ENCODE data around the gene RABL6.
"Not testable (repeated sequence)": the region's sequence is repeated elsewhere in the genome, so short reads cannot be mapped to it uniquely, and the experiment has no call there.

RABL6 gene

DNA sequence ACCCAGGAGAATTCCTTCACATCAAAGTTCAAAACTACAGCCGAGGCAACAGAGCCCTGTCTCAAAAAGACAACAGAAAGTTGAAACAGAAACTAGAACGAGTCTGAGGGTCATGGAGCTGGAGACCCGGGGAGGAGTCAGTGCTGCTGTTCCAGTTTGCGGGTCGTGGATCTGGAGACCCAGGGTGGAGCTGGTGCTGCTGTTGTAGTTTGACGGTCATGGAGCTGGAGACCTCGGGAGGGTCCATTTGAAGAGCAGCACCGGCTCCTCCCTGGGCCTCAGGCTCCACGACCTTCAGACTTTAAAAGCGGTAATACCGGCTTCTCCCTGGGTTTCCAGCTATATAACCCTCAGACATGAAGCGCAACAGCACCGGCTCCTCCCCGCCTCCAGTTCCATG lies 30.4 kb upstream of the RABL6 start:
- DNase-seq = no peak

DNA sequence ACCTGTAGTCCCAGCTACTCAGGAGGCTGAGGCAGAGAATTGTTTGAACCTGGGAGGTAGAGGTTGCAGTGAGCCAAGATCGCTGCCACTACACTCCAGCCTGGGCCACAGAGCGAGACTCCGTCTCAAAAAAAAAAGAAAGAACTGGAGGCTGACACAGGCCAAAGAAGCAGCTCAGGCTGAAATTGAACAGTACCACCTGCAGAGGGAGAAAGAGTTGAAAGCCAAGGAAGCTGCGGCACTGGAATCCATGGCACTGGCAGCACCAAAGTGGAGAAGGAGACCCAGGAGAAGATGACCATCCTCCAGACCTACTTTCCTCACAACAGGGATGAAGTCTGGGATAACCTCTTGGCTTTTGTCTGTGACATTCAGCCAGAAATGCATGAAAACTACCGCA lies 27.9 kb upstream of the RABL6 start:
- no peak for DNase-seq

DNA sequence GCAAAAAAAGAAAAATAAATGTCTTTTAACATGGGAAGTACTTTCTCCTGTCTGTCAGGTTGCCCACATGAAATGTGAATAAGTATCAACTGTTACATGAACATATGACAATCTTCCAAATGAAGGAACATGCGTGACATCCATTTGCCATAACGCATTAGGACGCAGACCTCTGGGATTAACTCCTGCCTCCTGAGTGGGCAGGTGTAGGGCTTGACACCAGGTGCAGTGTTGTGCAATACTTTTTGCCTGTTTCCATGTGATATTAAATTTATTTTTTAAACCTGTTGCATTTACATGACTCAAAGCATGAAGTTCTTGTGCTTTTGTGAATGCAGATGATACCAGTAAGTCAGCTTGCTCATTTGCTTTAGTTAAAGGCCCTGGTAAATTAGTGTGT lies 25.3 kb upstream of the RABL6 start:
- DNase-seq = no peak

DNA sequence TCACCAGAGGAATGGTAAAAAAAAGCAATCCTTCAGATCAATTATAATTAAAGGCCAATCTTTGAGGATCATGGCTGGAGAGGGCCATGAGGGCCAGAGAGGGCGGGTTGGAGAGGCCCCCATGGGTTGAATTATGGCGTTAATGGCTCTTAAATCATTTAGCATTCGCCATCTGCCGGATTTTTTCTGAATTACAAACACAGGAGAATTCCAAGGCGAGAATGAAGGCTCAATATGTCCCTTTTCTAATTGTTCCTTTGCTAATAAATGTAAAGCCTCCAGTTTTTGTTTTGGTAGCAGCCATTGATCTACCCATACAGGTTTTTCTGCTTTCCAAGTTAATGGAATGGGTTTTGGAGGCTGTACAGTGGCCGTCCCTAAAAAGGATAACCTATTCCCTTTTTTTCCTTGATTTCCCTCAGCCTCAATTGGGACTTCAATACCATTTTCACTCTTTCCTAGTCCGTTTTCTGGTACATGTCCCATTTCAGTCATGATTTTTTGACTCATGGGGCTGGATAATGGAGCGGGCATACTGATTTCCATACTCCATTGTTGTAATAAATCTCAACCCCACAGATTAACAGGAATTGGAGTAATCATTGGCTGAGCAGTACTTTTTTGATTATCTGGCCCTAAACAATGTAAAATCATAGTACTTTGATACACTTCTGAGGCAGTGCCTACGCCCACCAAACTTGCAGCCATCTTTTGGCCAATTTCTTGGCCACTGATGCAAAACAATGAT lies 23.3 kb upstream of the RABL6 start:
- no peak for DNase-seq

DNA sequence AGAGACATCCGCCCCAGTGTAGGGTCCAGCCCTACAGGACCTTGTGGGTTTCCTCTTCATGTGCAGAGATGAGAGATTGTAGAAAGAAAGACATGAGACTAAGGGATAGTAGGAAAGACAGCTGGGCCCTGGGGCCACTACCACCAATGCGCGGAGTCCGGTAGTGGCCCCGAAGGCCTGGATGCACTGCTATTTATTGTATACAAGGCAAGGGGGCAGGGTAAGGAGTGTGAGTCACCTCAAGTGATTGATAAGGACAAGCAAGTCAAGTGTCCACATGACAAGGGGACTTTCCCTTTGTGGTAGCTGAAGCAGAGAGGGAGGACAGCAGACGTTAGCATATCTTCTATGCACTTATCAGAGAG lies 22.8 kb upstream of the RABL6 start:
- no peak for DNase-seq

DNA sequence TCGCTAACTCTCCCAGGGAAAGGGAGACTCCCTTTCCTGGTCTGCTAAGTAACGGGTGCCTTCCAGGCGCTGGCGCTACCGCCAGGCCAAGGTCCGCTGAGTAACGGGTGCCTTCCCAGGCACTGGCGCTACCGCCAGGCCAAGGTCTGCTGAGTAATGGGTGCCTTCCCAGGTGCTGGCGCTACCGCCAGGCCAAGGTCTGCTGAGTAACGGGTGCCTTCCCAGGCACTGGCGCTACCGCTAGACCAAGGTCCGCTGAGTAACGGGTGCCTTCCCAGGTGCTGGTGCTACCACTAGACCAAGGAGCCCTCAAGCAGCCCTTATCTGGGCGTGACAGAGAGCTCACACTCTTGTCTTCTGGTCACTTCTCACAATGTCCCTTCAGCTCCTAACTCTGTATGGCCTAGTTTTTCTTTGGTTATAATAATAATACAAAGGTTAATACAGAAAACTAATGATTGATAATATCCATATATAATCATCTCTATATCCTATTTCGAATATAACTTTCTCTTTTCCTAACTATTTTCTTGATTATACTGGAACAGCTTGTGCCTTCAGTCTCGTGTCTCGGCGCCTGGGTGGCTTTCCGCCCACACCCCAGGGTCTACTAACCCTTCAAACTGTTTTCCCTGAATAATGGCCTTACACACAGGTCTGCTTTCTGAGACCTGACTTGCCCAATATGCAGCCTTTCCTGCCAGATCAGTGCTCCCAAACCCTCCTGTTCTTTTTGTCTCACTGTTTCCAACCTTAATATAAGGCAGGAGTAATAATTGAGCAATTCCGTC lies 22.0 kb upstream of the RABL6 start:
- not testable (repeated sequence) for DNase-seq

DNA sequence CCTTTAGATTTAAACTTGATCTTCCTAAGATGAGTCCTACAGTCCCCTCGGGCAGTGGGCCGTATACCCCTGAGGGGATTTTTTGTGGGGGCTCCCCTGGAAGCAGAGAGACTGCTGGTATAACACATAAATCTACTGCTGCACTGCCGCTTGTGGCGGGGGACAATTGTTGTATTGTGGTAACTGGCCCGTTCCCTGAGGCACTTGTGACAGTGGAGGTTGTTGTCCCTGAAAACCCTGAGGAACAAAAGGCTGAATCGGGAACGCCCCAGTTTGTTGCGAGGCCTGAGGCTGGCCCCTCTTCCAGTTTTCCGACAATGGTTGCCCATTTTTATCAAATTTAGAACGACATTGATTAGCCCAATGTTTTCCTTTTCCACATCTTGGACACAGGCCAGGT lies 21.3 kb upstream of the RABL6 start:
- no peak for DNase-seq

DNA sequence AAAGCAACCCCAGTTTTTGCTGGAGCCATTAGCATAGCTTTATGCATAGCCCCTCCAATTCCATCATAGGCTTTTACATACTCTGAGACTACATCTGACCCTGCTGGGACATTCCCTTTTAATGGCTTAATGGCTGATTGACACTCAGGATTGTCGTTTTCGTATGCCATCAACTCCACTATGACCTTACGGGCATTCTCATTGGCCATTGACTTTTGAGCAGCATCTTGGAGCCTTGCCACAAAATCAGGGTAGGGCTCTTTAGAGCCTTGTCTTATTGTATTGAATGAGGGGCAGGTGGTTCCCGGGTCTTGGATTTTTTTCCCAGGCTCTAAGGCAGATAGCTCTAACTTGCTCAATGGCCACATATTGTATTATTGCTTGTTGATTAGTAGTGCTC lies 20.8 kb upstream of the RABL6 start:
- DNase-seq = not testable (repeated sequence)

DNA sequence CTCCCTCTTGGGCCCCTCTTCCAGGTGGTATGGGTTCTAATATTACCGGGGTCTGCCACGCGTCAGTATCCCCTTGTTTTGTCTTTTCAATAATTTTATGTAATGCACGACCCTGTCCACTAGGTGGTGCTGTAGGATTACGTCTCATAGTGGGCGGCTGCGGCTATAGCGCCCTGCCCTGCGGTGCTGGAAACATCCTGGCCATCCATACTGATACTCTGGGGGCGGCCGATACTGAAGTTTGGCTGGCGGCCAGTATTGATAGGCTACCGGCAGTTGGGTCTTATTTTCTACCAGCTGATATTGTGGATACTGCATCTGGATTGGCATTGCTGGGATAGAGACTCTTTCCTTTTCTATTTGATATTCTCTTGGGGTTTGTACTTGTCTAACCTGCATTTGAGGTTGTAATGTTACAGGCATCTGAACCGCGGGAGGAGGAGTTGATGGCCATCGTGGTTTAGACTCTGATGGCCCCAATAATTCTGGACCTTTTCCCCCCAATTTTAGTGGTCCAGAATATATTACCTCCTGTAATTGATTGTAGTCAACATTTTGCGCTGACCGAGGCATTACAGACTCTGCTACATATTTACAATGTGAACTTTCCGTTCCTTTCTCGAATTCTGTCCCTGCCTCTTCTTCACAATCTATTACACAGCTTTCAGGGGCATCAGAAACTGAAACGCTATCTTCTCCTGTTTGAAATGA lies 19.9 kb upstream of the RABL6 start:
- peak; percentile 70 for DNase-seq

DNA sequence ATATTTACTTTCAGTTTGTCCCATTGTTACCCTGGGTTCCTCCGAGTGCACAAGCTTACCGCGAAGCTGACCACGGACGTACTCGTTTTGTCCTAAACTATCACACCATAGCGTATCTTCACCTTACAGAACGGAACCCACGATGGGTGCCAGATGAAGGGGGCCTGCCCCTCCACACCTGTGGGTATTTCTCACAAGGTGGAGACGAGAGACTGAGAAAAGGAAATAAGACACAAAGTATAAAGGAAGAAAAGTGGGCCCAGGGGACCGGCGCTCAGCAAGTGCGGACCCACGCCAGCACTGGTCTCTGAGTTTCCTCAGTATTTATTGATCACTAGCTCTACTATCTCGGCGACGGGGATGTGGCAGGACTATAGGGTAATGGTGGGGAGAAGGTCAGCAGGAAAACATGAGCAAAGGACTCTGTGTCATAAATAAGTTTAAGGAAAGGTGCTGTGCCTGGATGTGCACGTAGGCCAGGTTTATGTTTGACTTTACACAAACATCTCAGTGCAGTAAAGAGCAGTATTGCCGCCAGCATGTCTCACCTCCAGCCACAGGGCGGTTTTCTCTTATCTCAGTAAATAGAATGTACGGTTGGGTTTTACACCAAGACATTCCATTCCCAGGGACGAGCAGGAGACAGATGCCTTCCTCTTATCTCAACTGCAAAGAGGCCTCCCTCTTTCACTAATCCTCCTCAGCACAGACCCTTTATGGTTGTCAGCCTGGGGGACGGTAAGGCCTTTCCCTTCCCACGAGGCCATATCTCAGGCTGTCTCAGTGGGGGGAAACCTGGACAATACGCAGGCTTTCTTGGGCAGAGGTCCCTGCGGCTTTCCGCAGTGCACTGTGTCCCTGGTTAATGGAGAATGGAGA lies 18.9 kb upstream of the RABL6 start:
- not testable (repeated sequence) for DNase-seq

DNA sequence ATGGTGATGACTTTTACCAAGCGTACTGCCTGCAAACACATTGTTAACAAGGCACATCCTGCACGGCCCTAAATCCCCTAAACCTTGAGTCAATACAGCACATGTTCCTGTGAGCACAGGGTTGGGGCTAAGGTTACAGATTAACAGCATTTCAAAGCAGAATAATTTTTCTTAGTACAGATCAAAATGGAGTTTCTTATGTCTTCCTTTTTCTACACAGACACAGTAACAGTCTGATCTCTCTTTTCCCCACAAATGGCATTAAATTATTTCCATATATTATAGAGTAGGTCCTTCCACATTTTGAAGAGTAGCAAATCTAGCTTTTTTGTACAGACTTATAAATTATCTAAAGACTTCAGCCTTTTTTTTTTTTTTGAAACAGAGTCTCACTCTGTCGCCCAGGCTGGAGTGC lies 18.2 kb upstream of the RABL6 start:
- no peak for DNase-seq

DNA sequence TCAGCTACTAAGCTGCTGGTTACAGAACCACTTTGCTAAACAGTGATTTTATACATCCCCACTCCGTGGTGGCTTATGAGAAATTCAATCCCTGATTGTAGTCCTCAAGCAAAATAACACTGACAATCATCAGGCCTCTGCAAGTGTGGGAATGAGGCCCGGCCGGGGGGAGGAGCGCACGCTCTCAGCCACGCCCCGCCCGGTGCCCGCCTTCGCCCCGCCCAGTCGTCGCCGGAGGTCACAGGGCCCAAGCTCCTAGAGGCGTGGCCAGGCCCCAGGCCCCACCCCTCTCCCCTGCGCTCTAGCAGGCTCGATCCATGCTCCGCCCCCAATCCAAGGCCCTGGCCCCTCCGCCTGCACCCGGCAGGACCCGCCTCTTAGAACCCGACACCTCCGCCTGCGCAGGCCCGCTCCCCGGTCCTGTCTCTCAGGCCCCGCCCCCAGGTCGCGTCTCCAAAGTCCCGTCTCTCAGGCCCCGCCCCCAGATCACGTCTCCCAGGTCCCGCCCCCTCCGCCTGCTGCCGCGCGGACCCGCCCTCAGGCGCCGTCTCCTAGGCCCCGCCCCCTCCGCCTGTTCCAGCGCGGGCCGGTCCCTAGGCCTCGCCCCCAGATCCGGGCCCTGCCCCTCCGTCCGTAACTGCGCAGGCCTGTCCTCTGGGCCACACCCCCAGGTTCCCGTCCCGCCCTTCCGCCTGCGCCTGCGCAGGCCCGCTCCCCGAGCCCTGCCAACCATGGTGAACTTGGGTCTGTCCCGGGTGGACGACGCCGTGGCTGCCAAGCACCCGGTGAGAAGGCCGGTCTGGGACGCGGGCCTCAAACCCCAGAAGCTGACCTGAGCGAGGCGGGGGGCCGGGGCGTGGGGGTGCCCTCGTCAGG lies 16.9 kb upstream of the RABL6 start, which contains the start of gene TMEM141:
TMEM141 (plus strand) TSS at position 705 of the 876 bp plus-strand sequence; CDS start at position 732, 27 bp downstream.
- peak; percentile 98 for DNase-seq

DNA sequence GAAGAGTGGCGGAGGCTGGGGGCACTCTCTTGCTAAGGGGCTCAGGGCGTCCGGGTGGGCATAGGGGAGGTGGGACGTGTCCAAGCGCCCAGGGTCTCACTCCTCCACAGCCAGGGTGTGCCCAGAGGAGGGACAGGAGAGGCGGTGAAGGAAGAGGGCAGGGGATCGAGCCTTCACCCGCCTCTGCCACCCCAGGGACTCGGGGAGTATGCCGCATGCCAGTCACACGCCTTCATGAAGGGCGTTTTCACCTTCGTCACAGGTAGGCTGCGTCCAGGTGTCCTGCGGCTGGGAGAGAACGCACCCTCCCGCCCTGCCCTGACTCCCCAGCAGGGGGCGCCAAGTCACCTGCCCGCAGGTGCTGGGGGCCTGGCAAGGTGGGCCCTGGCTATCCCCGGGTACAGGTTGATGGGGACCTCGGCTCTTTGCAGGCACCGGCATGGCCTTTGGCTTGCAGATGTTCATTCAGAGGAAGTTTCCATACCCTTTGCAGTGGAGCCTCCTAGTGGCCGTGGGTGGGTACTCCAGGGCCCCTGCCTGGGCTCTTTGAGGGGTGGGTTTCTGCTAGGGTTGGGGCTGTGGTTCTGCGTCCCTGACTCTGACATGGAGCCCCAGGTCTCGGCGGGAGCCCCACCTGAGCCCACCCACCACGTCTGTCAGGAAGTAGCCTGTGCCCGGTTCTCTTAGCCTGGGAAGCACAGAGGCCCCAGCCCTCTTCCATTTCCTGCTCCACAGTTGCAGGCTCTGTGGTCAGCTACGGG lies 16.1 kb upstream of the RABL6 start:
- DNase-seq = peak; percentile 63

DNA sequence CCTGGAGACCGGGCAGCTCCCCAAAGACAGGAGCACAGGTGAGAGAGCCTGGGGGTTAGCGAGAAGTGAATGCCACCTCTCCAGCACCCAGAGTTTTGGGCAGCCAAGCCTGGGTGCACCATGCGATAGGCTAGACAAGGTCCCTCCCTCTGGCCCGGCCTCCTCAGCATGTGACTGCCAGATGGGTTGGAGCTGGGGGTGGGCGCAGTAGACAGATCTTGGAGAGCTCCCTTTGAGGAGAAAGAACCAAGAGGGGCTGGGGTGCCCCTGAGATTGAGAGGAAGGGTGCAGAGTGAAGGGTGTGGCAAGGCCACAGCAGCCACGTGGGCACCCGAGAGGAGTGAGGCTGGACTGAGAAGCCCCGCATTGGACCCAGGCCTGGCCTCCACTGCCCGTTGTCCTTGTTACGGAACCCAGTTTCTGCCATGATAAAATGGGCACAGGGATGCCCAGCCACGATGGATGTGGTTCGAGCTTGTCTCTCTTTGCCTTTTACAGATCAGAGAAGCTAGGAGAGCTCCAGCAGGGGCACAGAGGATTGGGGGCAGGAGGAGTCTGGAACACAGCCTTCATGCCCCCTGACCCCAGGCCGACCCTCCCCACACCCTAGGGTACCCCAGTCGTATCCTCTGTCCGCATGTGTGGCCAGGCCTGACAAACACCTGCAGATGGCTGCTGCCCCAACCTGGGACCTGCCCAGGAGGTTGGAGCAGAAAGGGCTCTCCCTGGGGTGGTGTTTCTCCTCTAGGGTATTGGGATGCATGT lies 15.2 kb upstream of the RABL6 start:
- DNase-seq = no peak

DNA sequence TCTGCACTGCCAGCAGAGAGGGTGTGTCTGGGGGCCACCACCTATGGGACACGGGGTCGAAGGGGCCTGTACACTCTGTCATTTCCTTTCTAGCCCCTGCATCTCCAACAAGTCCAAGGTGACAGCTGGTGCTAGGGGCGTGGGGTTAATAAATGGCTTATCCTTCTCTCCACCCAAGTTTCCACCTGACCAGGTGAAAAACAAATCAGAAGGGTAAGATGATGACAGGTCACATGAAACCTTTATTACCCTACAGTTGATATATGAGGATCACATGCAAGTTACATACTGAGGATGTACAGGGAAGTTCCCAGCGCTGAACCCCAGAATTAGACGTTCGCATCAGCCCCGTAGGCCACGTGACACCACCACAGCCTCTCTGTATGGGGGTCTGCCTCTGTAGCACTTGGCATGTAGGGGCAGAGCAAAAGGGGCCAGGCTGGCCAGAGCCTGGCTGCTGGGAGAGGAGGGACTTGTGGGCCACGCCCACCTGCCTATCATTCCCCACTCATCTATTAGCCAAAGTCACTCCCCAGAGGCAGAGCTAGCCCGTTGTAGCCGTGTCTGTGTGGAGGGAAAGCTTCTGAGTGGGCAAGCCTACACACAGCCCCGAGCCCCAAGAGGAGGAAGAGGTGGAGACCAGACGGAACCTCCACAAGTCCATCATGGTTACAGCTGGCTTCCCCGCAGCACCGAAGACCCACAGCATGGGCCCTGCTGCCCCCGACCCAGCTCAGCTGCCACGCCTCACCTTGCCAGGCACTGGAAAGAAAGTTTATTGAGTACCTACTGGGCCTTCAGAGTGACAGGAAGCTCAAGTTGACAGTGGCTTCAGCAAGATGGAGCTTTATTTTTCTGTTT lies 14.4 kb upstream of the RABL6 start:
- no peak for DNase-seq

DNA sequence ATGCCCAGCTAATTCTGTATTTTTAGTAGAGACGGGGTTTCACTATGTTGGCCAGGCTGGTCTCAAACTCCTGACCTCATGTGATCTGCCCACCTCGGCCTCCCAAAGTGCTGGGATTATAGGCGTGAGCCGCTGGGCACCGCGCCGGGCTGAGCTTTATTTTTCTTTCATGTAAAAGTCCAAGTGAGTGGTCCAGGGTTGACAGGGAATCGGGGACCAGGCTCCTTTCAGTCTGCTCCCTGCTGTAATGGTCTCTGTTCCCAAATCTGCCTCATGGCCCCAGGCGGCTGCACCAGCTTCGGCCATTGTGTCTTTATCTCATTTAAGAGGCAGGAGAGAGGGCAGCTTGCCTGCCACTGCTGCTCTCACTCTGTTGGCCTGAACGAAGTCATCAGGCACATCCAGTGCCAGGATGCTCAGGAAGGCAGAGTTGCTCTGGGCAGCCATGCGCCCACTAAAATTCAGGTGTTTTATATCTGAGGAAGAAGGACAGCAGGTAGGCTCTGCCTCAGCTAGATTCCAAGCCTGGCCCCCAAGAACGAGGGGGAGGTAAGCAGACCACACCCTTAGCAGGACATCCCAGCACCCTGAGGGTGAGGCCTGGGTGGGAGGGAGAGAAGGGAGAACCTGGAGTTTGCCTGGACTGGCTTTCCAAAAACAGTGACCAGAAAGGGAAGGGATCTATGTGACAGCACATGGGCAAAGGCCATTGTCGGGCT lies 13.3 kb upstream of the RABL6 start:
- DNase-seq = no peak

DNA sequence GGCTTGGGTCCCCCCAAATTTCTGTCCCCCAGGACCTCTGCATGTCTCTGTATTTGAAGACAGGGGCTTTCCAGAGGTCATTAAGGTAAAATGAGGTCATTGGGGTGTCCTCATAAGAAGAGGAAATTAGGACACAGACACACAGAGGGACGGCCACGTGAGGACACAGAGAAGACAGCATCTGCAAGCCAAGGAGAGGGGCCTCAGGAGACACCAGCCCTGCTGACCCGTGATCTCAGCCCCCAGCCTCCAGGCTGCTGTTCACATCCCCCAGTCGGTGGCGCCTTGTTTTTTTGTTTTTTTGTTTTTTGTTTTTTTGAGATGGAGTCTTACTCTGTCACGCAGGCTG lies 12.8 kb upstream of the RABL6 start:
- no peak for DNase-seq

DNA sequence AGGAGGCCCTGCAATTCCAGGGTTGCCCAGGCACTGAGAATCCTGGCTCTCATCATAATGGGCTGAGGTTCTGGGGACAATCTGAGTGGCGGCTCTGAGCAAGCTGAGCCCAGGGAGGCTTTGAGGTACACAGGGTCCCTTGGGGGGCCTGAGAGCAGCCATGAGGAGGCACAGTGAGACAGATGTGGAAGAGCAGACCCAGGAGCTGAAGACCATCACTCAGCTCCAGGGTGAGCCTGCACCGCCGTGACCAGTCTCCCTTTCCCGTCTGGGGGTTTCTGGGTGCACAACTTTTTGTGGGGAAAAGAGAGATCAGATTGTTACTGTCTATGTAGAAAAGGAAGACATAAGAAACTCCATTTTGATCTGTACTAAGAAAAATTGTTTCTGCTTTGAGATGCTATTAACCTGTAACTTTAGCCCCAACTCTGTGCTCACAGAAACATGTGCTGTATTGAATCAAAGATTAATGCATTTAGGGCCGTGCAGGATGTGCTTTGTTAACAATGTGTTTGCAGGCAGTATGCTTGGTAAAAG lies 11.4 kb upstream of the RABL6 start, which contains the start of gene CCDC183:
CCDC183 (plus strand) TSS at position 101 of the 537 bp plus-strand sequence; CDS start at position 161, 60 bp downstream.
- no peak for DNase-seq

Measured in NCI-H748 treated with DMSO at 0.1 percent for 48 hours (cell line).